ENCODE results near the gene PKLR. TPM values are rescaled to one million over a fixed set of nuclear protein-coding genes. Genes with fewer than 3 reads are reported as not detected.
"Not testable (repeated sequence)": the region's sequence is repeated elsewhere in the genome, so short reads cannot be mapped to it uniquely, and the experiment has no call there.

Gene PKLR
- total RNA-seq, 8 experiments from 2014 or later = 0.07 to 1.1 (median 0.17) TPM

GRCh38 chr1:155256058-155256852 lies 45.0 kb downstream of the PKLR start:
- ATAC-seq (replicated peaks in 6 of 8) = peak in 1 of 8 experiments; percentile 5
- WGBS, 10 experiments = 17 to 100% (median 83%) methylated on average over 1 to 13 of the region's 20 CpGs; no CpG with 5 or more reads in 3 of the 10 experiments
- in situ Hi-C loops (cut with MboI; ENCODE audit: low pct_unique_long_range_greater_than_20kb in 2 of 9, low sequenced_read_pairs in 9 of 9, unreplicated experiment in 9 of 9) = no loop called here
- H3K4me3 ChIP-seq = peak overlapping the region in 1 of 5 donors; percentile 67
- peaks cover 25 to 27% of the 10 kb centered on the region in 2 donors for H3K4me1 ChIP-seq (replicated peaks in 1 of 2)
- peak overlapping the region; percentile 79 to 89 for H3K27ac ChIP-seq

- H3K4me3 ChIP-seq = peak within 1 kb of the TSS; percentile 54 to 89 (median 67)
- peaks cover 24 to 30% of the 10 kb centered on the region in 2 donors for H3K4me1 ChIP-seq (replicated peaks in 1 of 2)
- ATAC-seq (replicated peaks in 6 of 8) = peak; percentile 67 to 87 (median 84)
- peak within 1 kb of the TSS; percentile 79 to 89 for H3K27ac ChIP-seq
- in situ Hi-C loops (cut with MboI; ENCODE audit: low pct_unique_long_range_greater_than_20kb in 2 of 9, low sequenced_read_pairs in 9 of 9, unreplicated experiment in 9 of 9) = no loop called here
- WGBS, 10 experiments = 0 to 31% (median 2%) methylated on average over 1 to 13 of the region's 54 CpGs; no CpG with 5 or more reads in 5 of the 10 experiments
Measured at GRCh38 chr1:155255243-155256007, 45.8 kb downstream of the PKLR start, which contains the start of gene ENTREP3. Gene ENTREP3, minus strand, starts transcription at chr1:155255483. Its CDS starts 606 bp downstream, at chr1:155254877.

DNA sequence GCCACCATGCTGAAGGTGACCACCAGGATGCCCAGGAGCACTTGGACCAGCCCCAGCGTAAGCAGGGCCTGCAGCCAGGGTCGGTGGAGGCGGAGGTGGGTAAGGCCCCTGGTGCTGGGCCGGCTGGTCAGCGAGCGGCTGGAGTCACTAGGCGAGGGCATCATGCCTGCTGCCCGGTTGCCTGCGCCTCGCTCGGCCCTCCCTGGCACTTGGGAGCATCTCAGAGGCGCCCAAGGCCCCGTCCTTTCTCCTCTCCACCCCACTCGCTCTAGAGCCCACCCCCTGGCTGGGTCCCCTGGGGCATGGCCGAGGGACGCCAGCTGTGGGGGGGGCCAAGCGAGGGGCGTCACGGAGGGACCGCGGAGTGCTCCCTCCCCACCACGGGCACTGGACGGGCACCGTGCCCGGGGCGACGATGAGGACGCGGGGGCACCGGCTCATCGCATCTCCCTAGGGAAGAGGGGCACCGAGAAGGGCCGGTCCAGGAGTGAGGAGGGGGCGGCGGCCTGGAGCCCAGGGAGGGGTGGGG lies 46.5 kb downstream of the PKLR start:
- peak overlapping the region; percentile 79 to 89 for H3K27ac ChIP-seq
- peak; percentile 0 to 31 (median 17) for ATAC-seq (replicated peaks in 6 of 8)
- in situ Hi-C loops (cut with MboI; ENCODE audit: low pct_unique_long_range_greater_than_20kb in 2 of 9, low sequenced_read_pairs in 9 of 9, unreplicated experiment in 9 of 9) = no loop called here
- 0 to 31% (median 18%) methylated on average over 3 to 6 of the region's 35 CpGs; no CpG with 5 or more reads in 6 of the 10 experiments for WGBS, 10 experiments
- peak overlapping the region; percentile 54 to 89 (median 67) for H3K4me3 ChIP-seq
- peaks cover 25 to 30% of the 10 kb centered on the region in 2 donors for H3K4me1 ChIP-seq (replicated peaks in 1 of 2)

DNA sequence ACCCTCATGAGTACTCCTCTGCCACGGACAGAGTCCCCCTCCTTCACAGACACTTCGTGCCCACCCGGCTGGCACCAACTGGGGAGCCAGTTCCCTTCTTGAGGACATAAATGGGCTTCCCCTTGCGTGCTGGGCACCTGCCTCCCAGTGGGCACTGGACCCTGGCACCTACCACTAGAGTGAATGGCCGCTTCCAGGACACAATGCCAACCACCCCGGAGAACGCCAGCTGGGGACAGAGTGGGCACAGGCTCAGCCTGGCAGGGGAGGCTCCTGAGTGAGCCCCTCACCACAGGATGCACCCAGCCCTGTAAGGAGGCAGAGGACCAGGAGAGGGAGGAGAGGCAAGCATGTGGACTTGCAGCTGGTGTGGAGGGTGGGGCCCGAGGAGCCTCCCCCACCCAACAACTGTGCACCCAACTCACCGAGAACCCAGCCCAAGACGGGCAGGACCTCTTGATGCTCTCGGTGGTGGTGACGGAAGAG lies 47.0 kb downstream of the PKLR start:
- H3K27ac ChIP-seq = peak overlapping the region; percentile 79 to 89
- 0 to 80% (median 39%) methylated on average over 1 to 6 of the region's 12 CpGs; no CpG with 5 or more reads in 3 of the 10 experiments for WGBS, 10 experiments
- peak overlapping the region; percentile 54 to 89 (median 67) for H3K4me3 ChIP-seq
- ATAC-seq (replicated peaks in 6 of 8) = peak in 3 of 8 experiments; percentile 0 to 12 (median 3)
- H3K4me1 ChIP-seq (replicated peaks in 1 of 2) = peaks cover 25 to 30% of the 10 kb centered on the region in 2 donors
- in situ Hi-C loops (cut with MboI; ENCODE audit: low pct_unique_long_range_greater_than_20kb in 2 of 9, low sequenced_read_pairs in 9 of 9, unreplicated experiment in 9 of 9) = no loop called here

GRCh38 chr1:155253797-155254196 lies 47.4 kb downstream of the PKLR start:
- peak overlapping the region in 4 of 5 donors; percentile 54 to 67 (median 62) for H3K4me3 ChIP-seq
- in situ Hi-C loops (cut with MboI; ENCODE audit: low pct_unique_long_range_greater_than_20kb in 2 of 9, low sequenced_read_pairs in 9 of 9, unreplicated experiment in 9 of 9) = no loop called here
- peaks cover 25 to 30% of the 10 kb centered on the region in 2 donors for H3K4me1 ChIP-seq (replicated peaks in 1 of 2)
- ATAC-seq (replicated peaks in 6 of 8) = no peak
- WGBS, 10 experiments = 35 to 78% (median 50%) methylated on average over 1 to 5 of the region's 5 CpGs; no CpG with 5 or more reads in 4 of the 10 experiments
- no peak overlapping the region for H3K27ac ChIP-seq

DNA sequence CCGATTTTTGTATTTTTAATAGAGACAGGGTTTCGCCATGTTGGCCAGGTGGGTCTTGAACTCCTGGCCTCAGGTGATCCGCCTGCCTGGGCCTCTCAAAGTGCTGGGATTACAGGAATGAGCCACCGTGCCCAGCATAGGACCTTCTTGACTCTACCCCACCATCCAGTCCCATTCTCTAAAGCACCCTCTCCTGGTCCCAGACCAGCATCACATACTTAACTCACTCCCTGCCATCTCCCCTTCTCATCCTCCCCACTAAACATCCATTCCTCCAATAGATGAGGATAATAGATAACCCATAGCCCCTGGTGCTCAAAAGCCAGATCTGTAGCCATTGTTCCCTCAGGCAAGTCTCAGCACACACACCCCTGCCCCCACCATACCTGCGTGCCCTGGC lies 48.0 kb downstream of the PKLR start:
- ATAC-seq (replicated peaks in 6 of 8) = no peak
- H3K4me1 ChIP-seq (replicated peaks in 1 of 2) = peaks cover 25 to 30% of the 10 kb centered on the region in 2 donors
- peak overlapping the region in 3 of 5 donors; percentile 58 to 67 (median 67) for H3K4me3 ChIP-seq
- WGBS, 10 experiments = 79 to 88% (median 81%) methylated on average over 2 to 4 of the region's 5 CpGs; no CpG with 5 or more reads in 7 of the 10 experiments
- in situ Hi-C loops (cut with MboI; ENCODE audit: low pct_unique_long_range_greater_than_20kb in 2 of 9, low sequenced_read_pairs in 9 of 9, unreplicated experiment in 9 of 9) = no loop called here
- no peak overlapping the region for H3K27ac ChIP-seq

DNA sequence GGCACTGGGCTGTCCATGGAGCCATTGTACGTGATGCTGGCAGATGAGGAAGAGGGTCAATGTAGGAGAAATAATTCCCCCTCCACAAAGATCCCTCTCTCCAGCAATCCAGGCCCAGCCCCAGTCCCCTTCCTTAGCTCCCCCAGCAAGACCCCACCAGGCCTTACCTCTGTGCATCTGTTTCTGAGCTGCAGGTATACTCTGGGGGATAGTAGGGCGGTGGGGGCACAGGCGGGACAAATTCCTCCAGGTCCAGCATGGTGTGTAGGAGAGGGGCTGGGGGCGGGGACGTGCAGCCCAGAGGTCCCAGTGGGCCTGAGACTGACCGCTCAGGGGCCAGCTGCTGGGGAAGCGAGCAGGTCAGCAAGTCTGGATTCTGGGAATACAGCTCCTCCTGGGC lies 49.7 kb downstream of the PKLR start:
- no peak overlapping the region for H3K4me3 ChIP-seq
- in situ Hi-C loops (cut with MboI; ENCODE audit: low pct_unique_long_range_greater_than_20kb in 2 of 9, low sequenced_read_pairs in 9 of 9, unreplicated experiment in 9 of 9) = no loop called here
- WGBS, 10 experiments = 90% methylated on average over 2 of the region's 7 CpGs; no CpG with 5 or more reads in 9 of the 10 experiments
- ATAC-seq (replicated peaks in 6 of 8) = no peak
- peaks cover 25 to 30% of the 10 kb centered on the region in 2 donors for H3K4me1 ChIP-seq (replicated peaks in 1 of 2)
- H3K27ac ChIP-seq = no peak overlapping the region

DNA sequence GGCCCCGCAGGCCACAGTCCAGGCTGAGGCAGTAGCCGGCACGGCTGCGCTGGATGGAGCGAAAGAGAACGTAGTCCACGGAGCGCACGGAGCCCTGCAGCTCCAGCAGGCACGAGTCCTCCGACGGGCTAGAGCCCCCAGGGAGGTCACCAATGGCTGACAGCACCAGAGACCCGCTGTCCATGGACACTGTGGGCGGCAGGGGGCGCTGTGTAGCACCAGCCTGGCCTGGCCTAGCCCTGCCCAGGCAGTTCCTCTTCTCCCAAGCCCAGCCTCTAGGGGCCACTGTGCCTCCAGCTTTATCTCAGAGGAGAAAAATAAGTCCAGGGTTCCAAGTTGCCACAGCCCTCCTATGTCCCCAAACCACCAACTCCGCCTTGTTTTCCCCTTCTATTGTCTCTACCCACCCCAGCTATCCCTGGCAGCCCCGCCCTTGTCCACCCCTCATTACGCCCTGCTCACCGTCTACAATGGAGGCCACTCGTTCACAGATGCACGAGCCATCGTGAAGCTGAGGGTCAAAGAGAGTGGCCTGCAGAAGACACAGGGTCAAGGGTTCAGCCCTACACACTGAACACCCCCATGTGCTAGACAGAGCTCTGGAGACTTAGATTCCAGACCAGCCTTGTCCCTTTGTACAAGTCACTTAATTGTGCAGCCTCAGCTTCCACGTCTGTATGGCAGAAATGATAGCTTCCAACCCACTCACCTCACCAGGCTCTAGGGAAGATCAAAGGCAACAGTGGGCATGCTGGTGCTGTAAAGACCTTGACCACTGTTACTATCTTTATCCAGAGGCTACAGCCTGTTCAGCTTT lies 50.4 kb downstream of the PKLR start:
- ATAC-seq (replicated peaks in 6 of 8) = peak; percentile 55 to 78 (median 64)
- Histone ChIP-seq H3K27ac (peak overlapping the region in 1 of 2 donors; percentile 11), H3K4me1 (replicated peaks in 1 of 2) (peaks cover 24 to 28% of the 10 kb centered on the region in 2 donors), H3K4me3 (peak overlapping the region in 2 of 5 donors; percentile 0 to 3)
- WGBS, 10 experiments = 0 to 63% (median 26%) methylated on average over 1 to 7 of the region's 23 CpGs; no CpG with 5 or more reads in 3 of the 10 experiments
- in situ Hi-C loops (cut with MboI; ENCODE audit: low pct_unique_long_range_greater_than_20kb in 2 of 9, low sequenced_read_pairs in 9 of 9, unreplicated experiment in 9 of 9) = no loop called here

GRCh38 chr1:155250246-155250632 lies 51.0 kb downstream of the PKLR start:
- in situ Hi-C loops (cut with MboI; ENCODE audit: low pct_unique_long_range_greater_than_20kb in 2 of 9, low sequenced_read_pairs in 9 of 9, unreplicated experiment in 9 of 9) = no loop called here
- WGBS, 10 experiments = 80% methylated on average over 4 of the region's 28 CpGs; no CpG with 5 or more reads in 9 of the 10 experiments
- ATAC-seq (replicated peaks in 6 of 8) = no peak
- H3K4me3 ChIP-seq = no peak overlapping the region
- peak overlapping the region in 1 of 2 donors; percentile 11 for H3K27ac ChIP-seq
- H3K4me1 ChIP-seq (replicated peaks in 1 of 2) = peaks cover 27 to 29% of the 10 kb centered on the region in 2 donors

DNA sequence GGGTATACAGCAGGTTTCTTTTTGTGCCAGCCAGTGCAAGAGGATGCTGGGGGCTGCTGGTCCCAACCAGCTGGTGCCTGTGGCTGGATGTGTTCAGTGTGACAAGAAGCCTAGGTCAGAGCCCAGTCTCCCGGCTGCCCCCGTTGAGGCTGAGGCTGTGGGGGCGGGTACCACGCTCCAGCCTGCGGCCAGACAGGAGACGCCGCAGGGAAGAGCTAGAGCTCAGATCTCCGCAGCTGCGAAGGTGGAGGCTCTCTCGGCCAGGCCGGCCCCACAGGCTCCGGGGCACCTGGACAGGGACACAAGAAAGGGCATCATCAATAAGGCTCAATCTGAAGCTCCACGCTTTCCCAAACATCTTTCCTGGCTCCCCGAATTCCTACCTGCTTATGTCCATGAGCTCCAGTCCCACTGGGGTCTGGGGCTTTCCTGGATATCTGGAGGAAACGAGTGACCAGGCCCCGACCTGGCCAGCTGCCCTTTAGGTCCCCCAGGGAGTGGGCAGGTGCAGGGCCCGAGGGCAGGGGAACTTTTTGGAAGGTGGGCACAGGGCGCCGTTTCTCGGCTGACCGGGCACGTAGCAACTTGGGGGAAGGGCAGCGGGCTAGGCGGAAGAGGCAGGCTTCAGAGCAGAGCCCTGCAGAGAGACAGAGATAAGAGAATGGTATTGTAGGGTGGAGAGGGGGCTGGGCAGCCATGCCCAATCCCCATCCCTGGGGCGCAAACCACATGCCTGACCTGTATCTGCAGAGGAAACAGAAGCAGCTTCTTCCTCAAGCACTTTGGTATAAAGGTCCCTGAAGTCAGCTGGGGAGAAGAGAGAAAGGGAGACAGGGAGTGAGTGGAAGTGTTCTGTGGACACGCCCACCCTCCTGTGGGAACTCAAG lies 53.3 kb downstream of the PKLR start:
- in situ Hi-C loops (cut with MboI; ENCODE audit: low pct_unique_long_range_greater_than_20kb in 2 of 9, low sequenced_read_pairs in 9 of 9, unreplicated experiment in 9 of 9) = no loop called here
- WGBS, 10 experiments = 70 to 97% (median 89%) methylated on average over 2 to 22 of the region's 26 CpGs; no CpG with 5 or more reads in 4 of the 10 experiments
- Histone ChIP-seq H3K27ac (no peak overlapping the region), H3K4me1 (replicated peaks in 1 of 2) (peaks cover 23 to 24% of the 10 kb centered on the region in 2 donors), H3K4me3 (no peak overlapping the region)
- ATAC-seq (replicated peaks in 6 of 8) = no peak

GRCh38 chr1:155246796-155247195 lies 54.4 kb downstream of the PKLR start:
- in situ Hi-C loops (cut with MboI; ENCODE audit: low pct_unique_long_range_greater_than_20kb in 2 of 9, low sequenced_read_pairs in 9 of 9, unreplicated experiment in 9 of 9); ATAC-seq (replicated peaks in 6 of 8); H3K27ac ChIP-seq: not testable (repeated sequence)

More at GRCh38 chr1:155246796-155247195, 54.4 kb downstream of the PKLR start:
- WGBS, 10 experiments = 83 to 100% (median 99%) methylated on average over 2 to 3 of the region's 3 CpGs; no CpG with 5 or more reads in 2 of the 10 experiments
- peaks cover 23 to 26% of the 10 kb centered on the region in 2 donors for H3K4me1 ChIP-seq (replicated peaks in 1 of 2)
- H3K4me3 ChIP-seq = not testable (repeated sequence)
